ENCODE results near the gene MVB12A.
A peak's percentile ranks its signal among the peaks of the same experiment; 100 is the strongest.

MVB12A gene

GRCh38 chr19:17447704-17448130 lies 27.9 kb downstream of the MVB12A start:
- no peak for DNase-seq

GRCh38 chr19:17448131-17448967 lies 28.5 kb downstream of the MVB12A start, which contains the start of gene TMEM221:
Gene TMEM221, minus strand, starts transcription at chr19:17448668. Its CDS starts 206 bp downstream, at chr19:17448462.
- peak; percentile 76 for DNase-seq

- DNase-seq: peak; percentile 46
Observed at GRCh38 chr19:17450264-17451075, 30.6 kb downstream of the MVB12A start.

GRCh38 chr19:17451820-17452219 lies 32.0 kb downstream of the MVB12A start:
- no peak for DNase-seq

- DNase-seq: no peak
Observed at GRCh38 chr19:17454576-17455071, 34.8 kb downstream of the MVB12A start.

- DNase-seq: no peak
Observed at GRCh38 chr19:17455308-17456123, 35.7 kb downstream of the MVB12A start.

GRCh38 chr19:17456127-17456526 lies 36.3 kb downstream of the MVB12A start:
- DNase-seq: no peak

GRCh38 chr19:17457616-17458015 lies 37.8 kb downstream of the MVB12A start:
- DNase-seq: no peak

GRCh38 chr19:17458970-17459369 lies 39.1 kb downstream of the MVB12A start:
- DNase-seq: no peak

GRCh38 chr19:17460372-17461230 lies 40.8 kb downstream of the MVB12A start, which contains the start of gene NXNL1:
Gene NXNL1, minus strand, starts transcription at chr19:17460926. Its CDS starts 57 bp downstream, at chr19:17460869.
- DNase-seq: no peak

GRCh38 chr19:17466487-17466850 lies 46.6 kb downstream of the MVB12A start:
- no peak for DNase-seq

GRCh38 chr19:17467471-17468301 lies 47.8 kb downstream of the MVB12A start:
- DNase-seq: no peak

GRCh38 chr19:17468302-17469091 lies 48.6 kb downstream of the MVB12A start:
- peak; percentile 15 for DNase-seq

GRCh38 chr19:17469092-17469480 lies 49.2 kb downstream of the MVB12A start:
- DNase-seq: no peak

GRCh38 chr19:17469481-17470067 lies 49.7 kb downstream of the MVB12A start:
- DNase-seq: peak; percentile 99

GRCh38 chr19:17470068-17470841 lies 50.4 kb downstream of the MVB12A start, which contains the start of gene SLC27A1:
Gene SLC27A1, plus strand, starts transcription at chr19:17470524. Its CDS starts 17 bp downstream, at chr19:17470541.
- DNase-seq: peak; percentile 97

GRCh38 chr19:17471410-17472125 lies 51.7 kb downstream of the MVB12A start:
- no peak for DNase-seq

- peak; percentile 39 for DNase-seq
Observed at GRCh38 chr19:17473041-17473440, 53.2 kb downstream of the MVB12A start.

Measured in CD4-positive, alpha-beta T cell treated with Interleukin-17A for 4 hours (primary cell).